Endothelial cell of umbilical vein (primary cell): ENCODE measurements around the gene SHROOM2.

Experiments
- EZH2 ChIP-seq: IDR thresholded peaks from 2 replicates; pipeline ENCODE4 v1.6.1; 2012; ENCODE audit warnings: borderline replicate concordance, low read depth, mild to moderate bottlenecking, moderate library complexity, low read length, inconsistent platforms; ENCODE audit not compliant: severe bottlenecking
- FOS ChIP-seq: IDR thresholded peaks from 2 replicates; pipeline ENCODE4 v1.6.1; 2011; ENCODE audit warnings: mild to moderate bottlenecking, low read length, moderate library complexity, borderline replicate concordance; ENCODE audit not compliant: insufficient read depth
- MYC ChIP-seq: IDR thresholded peaks from one replicate; pipeline ENCODE4 v1.6.1; 2011; ENCODE audit warnings: mild to moderate bottlenecking, low read depth, low read length
- POLR2A ChIP-seq: IDR thresholded peaks from 2 replicates; pipeline ENCODE4 v1.6.1; 2012; ENCODE audit warnings: low read depth, mild to moderate bottlenecking, control low read depth, low read length
- POLR2AphosphoS5 ChIP-seq: IDR thresholded peaks from 2 replicates; pipeline ENCODE4 v1.6.1; 2012; ENCODE audit warnings: low read depth, mild to moderate bottlenecking, control low read depth, low read length, moderate library complexity; ENCODE audit not compliant: insufficient read depth
- TF ChIP-seq, protein P1 (sequence below), 2 donors: IDR thresholded peaks; 1 replicate in 1 of 2; 2 replicates in 1 of 2; pipeline ENCODE4 v1.5.1; 2011; ENCODE audit warnings: low read length in 2 of 2, mild to moderate bottlenecking in 2 of 2, moderate library complexity in 2 of 2, control low read depth in 1 of 2, inconsistent platforms in 1 of 2, low read depth in 1 of 2; ENCODE audit not compliant: insufficient read depth in 1 of 2; ENCODE audit errors: extremely low read depth in 1 of 2
- TF ChIP-seq, protein P2 (sequence below): IDR thresholded peaks from 2 replicates; pipeline ENCODE4 v1.6.1; 2011; ENCODE audit not compliant: insufficient read depth, insufficient read length

DNA sequence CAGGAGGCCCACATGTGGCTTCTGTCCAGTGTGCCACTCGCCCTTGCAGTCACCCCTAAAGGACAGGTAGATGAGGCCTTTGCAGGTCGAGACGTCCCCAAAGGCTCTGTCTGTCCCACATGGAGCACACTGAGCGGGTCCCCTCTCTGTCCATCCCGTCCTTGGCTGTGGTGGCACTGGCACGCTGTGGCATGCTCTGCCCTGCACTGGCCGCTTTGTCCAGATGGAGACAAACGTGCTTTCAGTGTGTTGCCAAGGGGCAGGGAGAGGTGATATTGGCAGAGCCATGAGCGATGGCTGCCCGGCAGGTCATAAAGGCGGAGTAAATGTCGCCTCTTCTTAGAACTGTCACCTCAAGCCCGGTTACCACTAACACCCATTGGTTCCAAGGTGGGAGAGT, 94.0 kb downstream of the SHROOM2 start:
- TF ChIP-seq POLR2AphosphoS5 (no peak), POLR2A (no peak), EZH2 (no peak), FOS (no peak), MYC (no peak)
- TF ChIP-seq, protein P1, sequence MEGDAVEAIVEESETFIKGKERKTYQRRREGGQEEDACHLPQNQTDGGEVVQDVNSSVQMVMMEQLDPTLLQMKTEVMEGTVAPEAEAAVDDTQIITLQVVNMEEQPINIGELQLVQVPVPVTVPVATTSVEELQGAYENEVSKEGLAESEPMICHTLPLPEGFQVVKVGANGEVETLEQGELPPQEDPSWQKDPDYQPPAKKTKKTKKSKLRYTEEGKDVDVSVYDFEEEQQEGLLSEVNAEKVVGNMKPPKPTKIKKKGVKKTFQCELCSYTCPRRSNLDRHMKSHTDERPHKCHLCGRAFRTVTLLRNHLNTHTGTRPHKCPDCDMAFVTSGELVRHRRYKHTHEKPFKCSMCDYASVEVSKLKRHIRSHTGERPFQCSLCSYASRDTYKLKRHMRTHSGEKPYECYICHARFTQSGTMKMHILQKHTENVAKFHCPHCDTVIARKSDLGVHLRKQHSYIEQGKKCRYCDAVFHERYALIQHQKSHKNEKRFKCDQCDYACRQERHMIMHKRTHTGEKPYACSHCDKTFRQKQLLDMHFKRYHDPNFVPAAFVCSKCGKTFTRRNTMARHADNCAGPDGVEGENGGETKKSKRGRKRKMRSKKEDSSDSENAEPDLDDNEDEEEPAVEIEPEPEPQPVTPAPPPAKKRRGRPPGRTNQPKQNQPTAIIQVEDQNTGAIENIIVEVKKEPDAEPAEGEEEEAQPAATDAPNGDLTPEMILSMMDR (IDR thresholded peaks at IDR 0.05; ENCODE audit: extremely low read depth in 1 of 2, insufficient read depth in 1 of 2, low read depth in 1 of 2, low read length in 2 of 2) = no peak
- TF ChIP-seq, protein P2, sequence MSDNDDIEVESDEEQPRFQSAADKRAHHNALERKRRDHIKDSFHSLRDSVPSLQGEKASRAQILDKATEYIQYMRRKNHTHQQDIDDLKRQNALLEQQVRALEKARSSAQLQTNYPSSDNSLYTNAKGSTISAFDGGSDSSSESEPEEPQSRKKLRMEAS = no peak
